ENCODE measurements around the gene TP53AIP1.

TP53AIP1 gene, protein sequence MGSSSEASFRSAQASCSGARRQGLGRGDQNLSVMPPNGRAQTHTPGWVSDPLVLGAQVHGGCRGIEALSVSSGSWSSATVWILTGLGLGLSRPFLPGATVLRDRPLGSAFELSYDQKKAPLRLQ

GRCh38 chr11:128942817-128943427, at the start of gene TP53AIP1:
Gene TP53AIP1 (minus strand): TSS chr11:128942871. CDS start chr11:128937818, 5,053 bp downstream.
- no peak within 1 kb of the TSS for H3K27ac ChIP-seq
- TF ChIP-seq ZFX (IDR thresholded peaks at IDR 0.05) (no peak; the same call in 1 of the 2 replicates), CTCF (conservative IDR thresholded peaks at IDR 0.05) (no peak)

DNA sequence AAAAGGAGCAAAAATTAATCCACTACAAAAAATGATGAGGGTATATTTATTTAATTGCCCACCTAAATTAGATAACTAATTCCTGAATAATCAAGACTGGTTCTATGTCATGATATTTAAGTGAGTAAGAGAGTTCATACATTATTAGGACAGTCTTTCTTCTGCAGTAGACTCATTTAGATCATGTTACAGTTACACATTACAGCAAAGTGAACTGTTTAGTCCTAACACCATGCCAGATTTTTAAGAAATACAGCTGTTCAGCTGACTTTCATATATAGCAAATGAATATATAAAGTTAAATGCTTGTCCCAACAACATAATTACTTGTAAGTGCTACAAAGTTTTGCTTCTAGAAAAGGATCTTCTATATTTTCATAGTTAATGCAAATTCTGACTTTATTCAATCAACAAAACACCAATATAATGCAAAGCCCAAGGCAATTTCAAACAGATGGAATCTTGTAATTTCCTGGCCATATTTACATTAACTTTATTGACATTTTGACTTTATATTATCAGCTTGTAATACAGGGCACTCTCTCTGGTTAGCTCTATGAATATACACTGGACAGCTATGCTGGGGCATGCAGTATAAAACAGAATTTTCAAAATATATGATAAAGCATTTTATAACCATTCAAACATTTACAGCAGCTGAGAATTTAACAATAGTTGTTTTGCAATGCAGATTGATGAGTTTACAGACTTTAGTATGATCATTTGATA, 45.7 kb upstream of the TP53AIP1 start:
- no peak overlapping the region for H3K27ac ChIP-seq
- TF ChIP-seq CTCF (conservative IDR thresholded peaks at IDR 0.05) (no peak), ZFX (IDR thresholded peaks at IDR 0.05) (no peak)

DNA sequence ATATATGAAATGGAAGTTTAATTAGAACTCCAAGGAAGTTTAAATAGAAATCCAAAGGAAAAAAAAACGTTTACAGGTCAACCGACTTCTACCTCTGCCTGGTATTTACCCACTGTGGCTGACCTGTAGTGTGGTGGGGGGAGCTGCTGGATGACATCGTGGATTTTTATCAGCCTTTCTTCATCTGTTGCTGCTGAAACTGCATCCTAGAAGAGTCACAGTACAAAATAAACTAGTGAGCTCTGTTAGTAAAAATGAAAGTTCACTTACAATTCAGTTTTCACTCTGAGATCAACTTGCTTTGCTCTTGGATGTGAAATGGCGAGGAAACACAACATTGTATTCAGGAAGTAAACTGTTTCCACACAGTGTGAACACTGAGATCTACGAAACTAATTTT, 43.2 kb upstream of the TP53AIP1 start:
- H3K27ac ChIP-seq: no peak overlapping the region
- TF ChIP-seq CTCF (conservative IDR thresholded peaks at IDR 0.05) (no peak), ZFX (IDR thresholded peaks at IDR 0.05) (no peak)

DNA sequence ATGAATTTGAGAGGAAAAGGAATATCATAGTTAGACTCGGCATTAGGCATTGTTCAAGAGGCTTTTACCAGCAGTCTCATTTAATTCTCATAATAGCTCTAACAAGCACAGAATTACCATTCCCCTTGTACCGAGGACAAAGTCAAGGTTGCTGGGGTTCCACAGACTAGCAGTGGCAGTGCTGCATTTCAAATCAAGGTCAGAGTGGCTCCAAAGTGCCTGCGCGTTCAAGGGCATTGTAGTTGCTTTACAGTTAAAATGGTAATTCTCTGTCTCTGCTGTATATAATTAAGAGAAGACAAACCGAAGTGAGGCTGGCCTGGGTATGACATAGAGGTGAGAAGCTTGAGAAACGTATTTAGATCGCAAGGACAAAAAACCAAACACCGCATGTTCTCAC, 40.4 kb upstream of the TP53AIP1 start:
- TF ChIP-seq CTCF (conservative IDR thresholded peaks at IDR 0.05) (no peak), ZFX (IDR thresholded peaks at IDR 0.05) (no peak)

GRCh38 chr11:128981254-128981653, 38.6 kb upstream of the TP53AIP1 start:
- TF ChIP-seq CTCF (conservative IDR thresholded peaks at IDR 0.05) (no peak), ZFX (IDR thresholded peaks at IDR 0.05) (no peak)
- no peak overlapping the region for H3K27ac ChIP-seq

More for the DNA sequence above, 40.4 kb upstream of the TP53AIP1 start:
- no peak overlapping the region for H3K27ac ChIP-seq

DNA sequence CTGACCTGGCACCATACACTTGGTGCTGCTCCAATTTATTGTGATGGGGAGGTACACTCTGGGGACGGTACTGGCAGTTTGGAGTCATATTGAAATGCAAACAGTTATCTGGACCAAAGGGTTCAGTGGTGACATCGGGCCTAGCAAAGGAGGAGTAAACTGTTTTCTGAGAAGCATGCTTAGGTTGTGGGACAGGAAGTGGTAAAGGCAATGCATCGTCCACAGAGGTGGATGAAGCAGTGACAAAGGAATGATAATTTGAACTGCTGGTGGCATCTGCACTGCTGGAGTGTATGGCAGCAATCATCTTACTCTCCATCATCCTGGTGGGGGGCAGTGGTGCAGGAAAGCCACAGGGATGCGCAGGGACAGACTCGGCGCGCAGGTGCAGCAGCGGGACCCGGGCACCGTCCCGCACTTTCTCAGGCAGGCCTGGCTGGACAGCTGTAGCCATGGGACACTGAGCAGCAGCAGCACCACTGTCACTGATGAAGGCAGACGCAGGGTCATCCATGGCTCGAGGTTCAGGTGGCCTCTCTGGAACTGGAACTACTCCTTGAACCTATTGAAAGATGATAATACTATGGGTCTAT, 28.0 kb upstream of the TP53AIP1 start:
- TF ChIP-seq CTCF (conservative IDR thresholded peaks at IDR 0.05) (no peak), ZFX (IDR thresholded peaks at IDR 0.05) (no peak)
- no peak overlapping the region for H3K27ac ChIP-seq

DNA sequence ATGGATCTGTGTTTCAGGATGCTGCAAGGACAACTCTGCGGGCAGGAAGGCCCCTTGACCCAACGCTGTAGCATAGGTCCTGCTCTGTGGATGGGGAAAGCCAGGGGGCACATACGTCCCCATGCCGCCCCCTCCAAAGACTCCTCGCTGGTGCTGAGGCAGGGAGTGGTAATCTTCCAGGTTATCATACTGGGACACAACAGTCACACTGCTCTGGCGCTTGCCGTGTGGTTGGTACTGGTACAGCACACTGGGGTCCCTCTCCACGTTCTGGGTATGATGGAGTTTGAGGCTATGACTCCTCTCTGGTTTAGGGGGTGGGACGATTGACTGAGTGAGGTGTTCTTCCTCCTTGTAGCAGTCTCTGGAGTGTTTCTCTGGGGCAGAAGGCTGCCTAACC, 26.2 kb upstream of the TP53AIP1 start:
- H3K27ac ChIP-seq: no peak overlapping the region
- TF ChIP-seq ZFX (IDR thresholded peaks at IDR 0.05) (no peak), CTCF (conservative IDR thresholded peaks at IDR 0.05) (no peak)
